SU-DHL-6 (cell line): ENCODE measurements around the gene ABLIM1.
A peak's percentile ranks its signal among the peaks of the same experiment; 100 is the strongest.

Source experiments
- H2AFZ ChIP-seq: fragments of 200-600 bp; sonication (generic); 2 replicates; pipeline ENCODE4 v1.6.1; 2014; ENCODE audit warnings: low read depth, mild to moderate bottlenecking, moderate library complexity, mixed read lengths, antibody characterized with exemption, low read length; ENCODE audit not compliant: severe bottlenecking
- H3F3A ChIP-seq: fragments of 200-600 bp; shearing (Covaris generic); 2 replicates; pipeline ENCODE4 v1.6.0; 2016; ENCODE audit warnings: antibody characterized with exemption, mild to moderate bottlenecking; ENCODE audit not compliant: insufficient read depth
- H3K27ac ChIP-seq: fragments of 200-600 bp; sonication (generic); 2 replicates; pipeline ENCODE4 v1.5.1; 2016; ENCODE audit warnings: low read depth, mild to moderate bottlenecking, low read length, moderate library complexity, mixed read lengths
- H3K27me3 ChIP-seq: fragments of 200-600 bp; sonication (generic), shearing (Covaris generic); 2 replicates; pipeline ENCODE4 v1.6.0; 2014; ENCODE audit warnings: mild to moderate bottlenecking, low read length
- H3K36me3 ChIP-seq: fragments of 200-600 bp; sonication (generic); 2 replicates; pipeline ENCODE4 v1.6.1; 2014; ENCODE audit warnings: mild to moderate bottlenecking, low read length, mixed read lengths
- H3K4me2 ChIP-seq: fragments of 300-600, 200-600 bp; shearing (Covaris generic), sonication (generic); 2 replicates; pipeline ENCODE4 v1.6.0; 2014; ENCODE audit warnings: low read length, low read depth, mild to moderate bottlenecking; ENCODE audit not compliant: poor library complexity, severe bottlenecking
- H3K4me3 ChIP-seq: fragments of 200-600 bp; sonication (generic); 2 replicates; pipeline ENCODE4 v1.5.1; 2014; ENCODE audit warnings: antibody characterized with exemption, low read length, mild to moderate bottlenecking, mixed read lengths; ENCODE audit not compliant: insufficient read depth, poor library complexity, severe bottlenecking
- H3K79me2 ChIP-seq: fragments of 200-600 bp; sonication (generic); 2 replicates; pipeline ENCODE4 v1.6.1; 2014; ENCODE audit warnings: mild to moderate bottlenecking, low read length, moderate library complexity; ENCODE audit not compliant: insufficient read depth
- H3K9ac ChIP-seq: fragments of 200-600 bp; sonication (generic); 2 replicates; pipeline ENCODE4 v1.7.0; 2014; ENCODE audit warnings: mild to moderate bottlenecking, low read length
- H3K9me2 ChIP-seq: fragments of 200-600 bp; sonication (generic); replicated peaks from 2 replicates; pipeline ENCODE4 v1.6.1; 2014; ENCODE audit warnings: low read length; ENCODE audit not compliant: insufficient read depth
- H3K9me3 ChIP-seq: fragments of 200-600 bp; sonication (generic); 2 replicates; pipeline ENCODE4 v1.6.1; 2014; ENCODE audit warnings: low read length, mixed read lengths; ENCODE audit not compliant: insufficient read depth
- H4K20me1 ChIP-seq: fragments of 200-600 bp; sonication (generic); 2 replicates; pipeline ENCODE4 v1.6.1; 2014; ENCODE audit warnings: low read depth, mild to moderate bottlenecking, antibody characterized with exemption, low read length, moderate library complexity, mixed read lengths
- CTCF ChIP-seq: fragments of 200-600 bp; sonication (generic); IDR thresholded peaks from one replicate; pipeline ENCODE4 v1.5.1; 2017; ENCODE audit warnings: antibody characterized with exemption, mild to moderate bottlenecking, low read length, moderate library complexity; ENCODE audit not compliant: insufficient read depth, poor library complexity, severe bottlenecking
- EZH2phosphoT487 ChIP-seq: fragments of 200-600 bp; sonication (generic), shearing (Covaris generic); conservative IDR thresholded peaks from 2 replicates; pipeline ENCODE4 v1.6.1; 2018; ENCODE audit warnings: mild to moderate bottlenecking, antibody characterized with exemption, low read length, moderate library complexity, mixed read lengths

Gene ABLIM1

GRCh38 chr10:114548662-114549061 is 109.4 kb downstream of the ABLIM1 start:
- no peaks in the 10 kb centered on the region for H3K79me2 ChIP-seq
- H3K9ac ChIP-seq: no peak overlapping the region
- no peak overlapping the region for H2AFZ ChIP-seq
- no peak overlapping the region for H3K27ac ChIP-seq
- no peaks in the 10 kb centered on the region for H3K27me3 ChIP-seq
- no peak overlapping the region for H3K4me3 ChIP-seq
- TF ChIP-seq CTCF: peak; percentile 11
- no peak for TF ChIP-seq EZH2phosphoT487
- no peaks in the 10 kb centered on the region for H4K20me1 ChIP-seq
- H3K4me2 ChIP-seq: no peak overlapping the region
- H3K9me3 ChIP-seq: no peaks in the 10 kb centered on the region
- no peaks in the 10 kb centered on the region for H3F3A ChIP-seq
- no peaks in the 10 kb centered on the region for H3K9me2 ChIP-seq
- H3K36me3 ChIP-seq: no peaks in the 10 kb centered on the region

GRCh38 chr10:114547514-114547913 is 110.6 kb downstream of the ABLIM1 start:
- Histone ChIP-seq H3K9me2 (no peaks in the 10 kb centered on the region), H3K9me3 (no peaks in the 10 kb centered on the region), H3K9ac (no peak overlapping the region), H2AFZ (no peak overlapping the region), H3K27ac (no peak overlapping the region), H3F3A (no peaks in the 10 kb centered on the region), H3K4me3 (no peak overlapping the region), H3K4me2 (no peak overlapping the region), H3K27me3 (no peaks in the 10 kb centered on the region), H3K36me3 (no peaks in the 10 kb centered on the region), H3K79me2 (no peaks in the 10 kb centered on the region), H4K20me1 (no peaks in the 10 kb centered on the region)
- TF ChIP-seq EZH2phosphoT487: no peak
- TF ChIP-seq CTCF: no peak

- Histone ChIP-seq H4K20me1 (no peaks in the 10 kb centered on the region), H3K9ac (no peak overlapping the region), H3K4me2 (no peak overlapping the region)
Observed at GRCh38 chr10:114547056-114547455, 111.0 kb downstream of the ABLIM1 start.

More at GRCh38 chr10:114547056-114547455, 111.0 kb downstream of the ABLIM1 start:
- Histone ChIP-seq H3F3A (no peaks in the 10 kb centered on the region), H3K27me3 (no peaks in the 10 kb centered on the region), H3K27ac (no peak overlapping the region), H3K79me2 (no peaks in the 10 kb centered on the region), H3K9me3 (no peaks in the 10 kb centered on the region), H3K4me3 (no peak overlapping the region), H3K36me3 (no peaks in the 10 kb centered on the region), H3K9me2 (no peaks in the 10 kb centered on the region), H2AFZ (no peak overlapping the region)
- TF ChIP-seq CTCF (no peak), EZH2phosphoT487 (no peak)
